A549 treated with CpdA at 1 μM for 4 hours (cell line): ENCODE data around the gene ALDH9A1. TPM values are rescaled to one million over a fixed set of nuclear protein-coding genes. Genes with fewer than 3 reads are reported as not detected.

Experiments
- total RNA-seq: library from RNA; stranded (reverse); fragments of 200-300 nt; extraction: Qiagen RNA extraction; gene quantifications from 5 replicates; pipeline ENCODE4 v1.2.3, GENCODE V29; 2022; ENCODE audit warnings: low read depth

ALDH9A1 gene
- total RNA-seq = 39.4 to 43.7 TPM (median 40.4 TPM) in 5 replicates

GRCh38 chr1:165697881-165698760, at the start of gene ALDH9A1:
Gene ALDH9A1 (minus strand): TSS chr1:165698562. CDS start chr1:165698558, 4 bp downstream.

GRCh38 chr1:165630629-165631341, 67.6 kb downstream of the ALDH9A1 start, which contains the start of gene MGST3:
Gene MGST3 (plus strand): TSS chr1:165631234. CDS start chr1:165649848, 18,614 bp downstream.

Other genes starting within 250 kb of the ALDH9A1 start
- gene LRRC52, start 154.6 kb downstream of the ALDH9A1 start, total RNA-seq = not detected in 5 replicates
- gene MGST3, start 67.3 kb downstream of the ALDH9A1 start, total RNA-seq = 191 to 239 TPM (median 200 TPM) in 5 replicates
- 162 to 184 TPM (median 170 TPM) in 5 replicates for gene TMCO1, start 70.3 kb upstream of the ALDH9A1 start, total RNA-seq
- gene UCK2, start 129.1 kb upstream of the ALDH9A1 start, total RNA-seq = 101 to 112 TPM (median 108 TPM) in 5 replicates